Adrenal gland (tissue), 5 donors: ENCODE data around the gene UNC5C.

Experiments used
- CTCF ChIP-seq, 6 experiments: fragments of 450-650 bp in 4 of 6; fragments of 200-600 bp in 2 of 6; sonication (generic) in 1 of 6; IDR thresholded peaks; 1 replicate in 5 of 6; 2 replicates in 1 of 6; pipeline versions ENCODE4 v1.5.1 to v1.8.0; 2016 to 2021; ENCODE audit warnings: antibody characterized with exemption in 6 of 6, mild to moderate bottlenecking in 2 of 6, moderate library complexity in 1 of 6
- POLR2A ChIP-seq, 2 donors: fragments of 450-650 bp; IDR thresholded peaks; one replicate each; pipeline ENCODE4 v1.6.1; 2017; ENCODE audit warnings: antibody characterized with exemption in 2 of 2, mild to moderate bottlenecking in 2 of 2, moderate library complexity in 1 of 2
- donor health status: DM: no; HTN: no; CAD: no.

- TF ChIP-seq POLR2A (IDR thresholded peaks at IDR 0.05): no peak
- TF ChIP-seq CTCF (IDR thresholded peaks at IDR 0.05): no peak
These were observed 434.3 kb downstream of the UNC5C start for GRCh38 chr4:95114521-95114920.
